ENCODE measurements around the gene PILRB.
"Not testable (repeated sequence)": the region's sequence is repeated elsewhere in the genome, so short reads cannot be mapped to it uniquely, and the experiment has no call there.

PILRB gene

DNA sequence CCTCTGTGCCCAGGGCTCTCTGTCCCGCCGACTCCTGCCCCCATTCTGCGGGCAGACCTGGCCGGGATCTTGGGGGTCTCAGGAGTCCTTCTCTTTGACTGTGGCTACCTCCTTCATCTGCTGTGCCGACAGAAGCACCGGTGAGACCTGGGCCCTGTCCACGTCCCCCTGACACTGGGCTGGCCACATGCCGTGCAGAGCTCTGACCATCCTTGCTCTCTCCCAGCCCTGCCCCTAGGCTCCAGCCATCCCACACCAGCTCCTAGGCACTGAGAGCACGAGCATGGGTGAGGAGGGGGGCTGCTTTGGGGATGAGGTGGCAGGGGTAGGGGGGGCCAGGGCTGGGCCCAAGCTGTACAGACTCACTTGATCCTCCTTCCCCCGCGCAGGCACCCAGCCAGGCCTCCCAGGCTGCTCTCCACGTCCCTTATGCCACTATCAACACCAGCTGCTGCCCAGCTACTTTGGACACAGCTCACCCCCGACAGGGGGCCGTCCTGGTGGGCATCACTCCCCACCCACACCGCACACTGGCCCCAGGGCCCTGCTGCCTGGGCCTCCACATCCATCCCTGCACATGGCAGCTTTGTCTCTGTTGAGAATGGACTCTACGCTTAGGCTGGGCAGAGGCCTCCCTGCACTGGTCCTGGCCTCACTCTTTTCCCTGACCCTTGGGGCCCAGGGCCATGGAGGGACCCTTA is 4.8 kb upstream of the PILRB start:
- Histone ChIP-seq H3K27ac (no peak overlapping the region), H3K36me3 (ENCODE audit: insufficient read depth, low read length) (peaks cover 10% of the 10 kb centered on the region; the same call in 1 of the 2 replicates), H3K9ac (ENCODE audit: insufficient read length) (no peak overlapping the region), H3K9me3 (ENCODE audit: low read depth, low read length) (no peaks in the 10 kb centered on the region), H3K4me3 (no peak overlapping the region)
- TF ChIP-seq POLR2AphosphoS5 (IDR thresholded peaks at IDR 0.05; ENCODE audit: borderline replicate concordance, low read depth, low read length) (no peak), FOXP2 (optimal IDR thresholded peaks at IDR 0.05; ENCODE audit: control extremely low read depth, extremely low read length, insufficient read depth) (no peak), EZH2 (IDR thresholded peaks at IDR 0.05) (no peak)
- DNase-seq (ENCODE audit: low read depth, low spot score) = no peak

DNA sequence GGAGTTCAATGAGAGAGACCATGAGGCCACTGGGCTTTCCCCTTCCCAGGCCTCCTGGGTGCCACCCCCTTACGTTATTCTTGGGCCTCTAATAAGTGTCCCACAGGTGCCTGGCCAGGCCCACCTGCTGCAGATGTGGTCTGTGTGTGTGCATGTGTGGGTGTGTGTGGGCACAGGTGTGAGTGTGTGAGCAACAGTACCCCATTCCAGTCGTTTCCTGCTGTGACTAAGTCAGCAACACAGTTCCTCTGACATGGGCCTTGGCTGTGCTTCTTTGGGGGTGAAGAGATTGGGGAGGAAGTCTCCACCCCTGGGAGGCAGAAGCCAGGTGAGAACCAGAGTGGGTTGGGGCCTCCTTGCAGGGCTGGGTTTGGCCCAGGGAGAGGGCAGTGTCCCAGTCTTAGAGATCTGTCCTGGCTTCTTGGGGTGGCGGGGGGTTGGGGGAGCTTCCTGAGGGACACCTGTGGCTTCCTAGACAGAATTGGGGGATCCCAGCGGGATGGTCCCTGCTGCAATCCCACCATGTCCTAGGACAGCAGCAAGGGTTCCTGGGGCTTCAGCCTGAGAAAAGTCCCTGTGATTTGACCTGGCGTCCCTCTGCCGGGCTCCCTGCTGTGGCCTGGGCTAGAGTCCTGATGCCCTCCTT is 4.1 kb upstream of the PILRB start:
- H3K36me3 ChIP-seq (ENCODE audit: insufficient read depth, low read length) = peaks cover 11% of the 10 kb centered on the region; the same call in 1 of the 2 replicates
- DNase-seq (ENCODE audit: low read depth, low spot score) = no peak
- H3K9ac ChIP-seq (ENCODE audit: insufficient read length) = no peak overlapping the region
- TF ChIP-seq POLR2AphosphoS5 (IDR thresholded peaks at IDR 0.05; ENCODE audit: borderline replicate concordance, low read depth, low read length) = no peak
- TF ChIP-seq EZH2 (IDR thresholded peaks at IDR 0.05) = no peak
- no peak for TF ChIP-seq FOXP2 (optimal IDR thresholded peaks at IDR 0.05; ENCODE audit: control extremely low read depth, extremely low read length, insufficient read depth)
- H3K4me3 ChIP-seq = no peak overlapping the region
- H3K27ac ChIP-seq = no peak overlapping the region
- H3K9me3 ChIP-seq (ENCODE audit: low read depth, low read length) = no peaks in the 10 kb centered on the region

DNA sequence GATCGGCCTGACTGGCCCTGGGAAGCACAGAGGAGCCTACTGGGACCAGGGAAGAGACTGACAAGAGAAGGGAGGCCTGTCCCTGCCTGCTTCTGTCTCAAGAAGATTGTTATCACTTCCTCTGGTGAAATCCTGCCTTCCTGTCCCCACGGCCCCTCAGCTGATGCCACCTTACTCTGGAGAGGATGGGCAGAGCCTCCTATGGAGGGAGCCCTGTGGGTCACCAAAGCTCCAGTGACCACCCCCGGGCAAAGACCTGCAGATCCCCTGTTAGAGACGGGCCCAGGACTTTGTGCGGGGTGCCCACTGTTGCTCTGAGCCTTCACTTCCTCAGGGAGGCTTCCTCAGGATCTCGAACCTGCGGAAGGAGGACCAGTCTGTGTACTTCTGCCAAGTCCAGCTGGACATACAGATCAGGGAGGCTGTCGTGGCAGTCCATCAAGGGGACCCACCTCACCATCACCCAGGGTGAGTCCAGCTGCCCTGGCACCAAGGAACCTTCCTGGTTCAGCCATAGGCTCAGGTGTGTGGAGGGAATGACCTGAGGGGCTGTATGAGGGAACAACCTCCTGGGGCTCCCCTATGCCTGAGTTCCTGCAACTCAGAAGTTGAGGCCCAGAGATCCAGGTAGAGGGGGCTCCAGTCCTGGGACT is 1.4 kb upstream of the PILRB start:
- H3K27ac ChIP-seq = no peak overlapping the region
- H3K4me3 ChIP-seq = no peak overlapping the region
- no peak for TF ChIP-seq EZH2 (IDR thresholded peaks at IDR 0.05)
- no peak for TF ChIP-seq FOXP2 (optimal IDR thresholded peaks at IDR 0.05; ENCODE audit: control extremely low read depth, extremely low read length, insufficient read depth)
- TF ChIP-seq POLR2AphosphoS5 (IDR thresholded peaks at IDR 0.05; ENCODE audit: borderline replicate concordance, low read depth, low read length) = no peak
- H3K9me3 ChIP-seq (ENCODE audit: low read depth, low read length) = no peaks in the 10 kb centered on the region
- no peak overlapping the region for H3K9ac ChIP-seq (ENCODE audit: insufficient read length)
- no peak for DNase-seq (ENCODE audit: low read depth, low spot score)
- H3K36me3 ChIP-seq (ENCODE audit: insufficient read depth, low read length) = peaks cover 28% of the 10 kb centered on the region

DNA sequence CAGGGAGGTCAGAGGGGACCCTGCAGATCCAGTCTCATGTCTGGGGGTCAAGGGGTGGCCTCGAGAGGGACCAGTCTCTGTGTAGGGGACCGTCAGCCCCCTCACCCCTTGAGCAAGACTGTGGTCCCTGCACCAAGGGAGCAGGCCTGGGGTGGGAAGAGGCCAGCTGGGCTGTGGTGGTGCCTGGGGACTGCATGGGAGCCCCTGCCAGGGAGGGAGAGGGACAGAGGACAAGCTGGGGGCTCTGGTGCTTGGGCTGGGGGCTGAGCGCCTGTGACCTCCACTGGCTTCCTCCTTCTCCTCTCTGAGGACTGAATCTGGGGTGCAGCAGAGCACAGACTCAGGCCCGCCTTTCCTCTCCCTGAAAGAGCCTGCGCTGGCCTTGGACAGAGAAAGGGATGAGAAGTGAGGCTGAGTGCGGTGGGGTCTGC is 771 bp upstream of the PILRB start:
- H3K27ac ChIP-seq = no peak overlapping the region
- H3K9me3 ChIP-seq (ENCODE audit: low read depth, low read length) = no peaks in the 10 kb centered on the region
- H3K36me3 ChIP-seq (ENCODE audit: insufficient read depth, low read length) = peaks cover 28% of the 10 kb centered on the region
- H3K9ac ChIP-seq (ENCODE audit: insufficient read length) = no peak overlapping the region
- no peak for TF ChIP-seq POLR2AphosphoS5 (IDR thresholded peaks at IDR 0.05; ENCODE audit: borderline replicate concordance, low read depth, low read length)
- TF ChIP-seq FOXP2 (optimal IDR thresholded peaks at IDR 0.05; ENCODE audit: control extremely low read depth, extremely low read length, insufficient read depth) = no peak
- no peak for TF ChIP-seq EZH2 (IDR thresholded peaks at IDR 0.05)
- DNase-seq (ENCODE audit: low read depth, low spot score) = no peak
- H3K4me3 ChIP-seq = no peak overlapping the region

DNA sequence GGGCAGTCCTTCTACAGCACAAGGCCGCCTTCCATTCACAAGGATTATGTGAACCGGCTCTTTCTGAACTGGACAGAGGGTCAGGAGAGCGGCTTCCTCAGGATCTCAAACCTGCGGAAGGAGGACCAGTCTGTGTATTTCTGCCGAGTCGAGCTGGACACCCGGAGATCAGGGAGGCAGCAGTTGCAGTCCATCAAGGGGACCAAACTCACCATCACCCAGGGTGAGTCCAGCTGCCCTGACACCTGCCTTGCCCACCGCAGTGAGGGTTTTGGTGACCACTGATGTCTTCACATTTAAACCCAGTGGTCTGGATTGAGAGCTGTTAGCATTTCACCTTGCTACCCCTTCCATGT is 918 bp downstream of the PILRB start:
- DNase-seq (ENCODE audit: low read depth, low spot score) = no peak
- Histone ChIP-seq H3K36me3 (ENCODE audit: insufficient read depth, low read length) (peaks cover 28% of the 10 kb centered on the region), H3K4me3 (no peak overlapping the region), H3K9ac (ENCODE audit: insufficient read length) (no peak overlapping the region), H3K27ac (no peak overlapping the region), H3K9me3 (ENCODE audit: low read depth, low read length) (no peaks in the 10 kb centered on the region)
- TF ChIP-seq FOXP2 (optimal IDR thresholded peaks at IDR 0.05; ENCODE audit: control extremely low read depth, extremely low read length, insufficient read depth) (no peak), POLR2AphosphoS5 (IDR thresholded peaks at IDR 0.05; ENCODE audit: borderline replicate concordance, low read depth, low read length) (no peak), EZH2 (IDR thresholded peaks at IDR 0.05) (no peak)

DNA sequence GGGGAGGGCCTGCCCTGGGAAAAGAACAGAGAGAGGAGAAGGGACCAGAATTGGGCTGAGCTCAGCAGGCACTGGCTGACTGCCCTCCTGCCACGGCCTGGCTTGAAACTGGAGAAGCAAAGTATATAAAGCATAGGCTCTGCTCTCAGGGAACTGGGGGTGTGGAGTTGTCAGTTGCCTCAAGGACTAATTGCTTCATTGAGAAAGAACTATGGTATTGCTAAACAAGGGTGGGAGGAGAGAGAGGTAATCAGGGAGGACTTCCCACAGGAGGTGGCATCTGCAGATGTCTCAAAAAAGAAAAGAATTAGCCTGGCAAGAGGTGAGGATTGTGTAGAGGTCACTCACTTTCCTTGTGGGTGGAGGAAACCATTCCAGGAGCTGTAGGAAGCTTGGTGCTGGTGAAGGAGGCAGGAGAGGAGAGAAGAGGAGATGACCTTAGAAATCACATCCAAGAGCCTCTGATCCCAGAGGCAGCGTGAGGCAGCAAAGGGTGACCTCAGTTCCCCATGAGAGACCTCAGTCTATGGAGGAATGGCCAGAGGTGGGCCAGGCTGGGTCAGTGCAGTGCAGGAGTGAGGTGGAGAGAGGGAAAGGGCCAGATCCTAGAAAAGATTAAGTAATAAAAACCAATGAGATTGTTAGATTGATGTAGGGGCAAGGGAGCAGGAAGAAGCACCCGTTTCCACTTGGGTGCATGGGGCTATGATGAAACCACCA is 2.4 kb downstream of the PILRB start:
- H3K9ac ChIP-seq (ENCODE audit: insufficient read length) = no peak overlapping the region
- DNase-seq (ENCODE audit: low read depth, low spot score) = no peak

DNA sequence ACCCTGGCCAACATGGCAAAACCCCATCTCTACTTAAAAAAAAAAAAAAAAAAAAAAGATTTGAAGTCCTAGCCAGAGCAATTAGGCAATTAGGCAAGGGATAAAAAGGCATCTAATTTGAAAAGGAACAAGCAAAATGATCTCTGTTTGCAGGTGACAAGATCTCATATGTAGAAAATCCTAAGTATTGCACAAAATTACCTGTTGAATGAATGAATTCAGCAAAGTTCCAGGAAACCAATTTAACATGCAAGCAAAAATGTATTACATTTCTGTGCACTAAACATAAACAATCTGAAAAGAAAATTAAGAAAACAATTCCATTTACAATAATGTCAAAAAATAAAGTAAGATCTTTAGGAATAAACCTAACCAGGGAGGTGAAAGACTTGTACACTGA is 5.2 kb downstream of the PILRB start:
- H3K9me3 ChIP-seq (ENCODE audit: low read depth, low read length) = no peaks in the 10 kb centered on the region
- H3K4me3 ChIP-seq = no peak overlapping the region
- TF ChIP-seq FOXP2 (optimal IDR thresholded peaks at IDR 0.05; ENCODE audit: control extremely low read depth, extremely low read length, insufficient read depth) = no peak
- TF ChIP-seq EZH2 (IDR thresholded peaks at IDR 0.05) = no peak
- no peak for TF ChIP-seq POLR2AphosphoS5 (IDR thresholded peaks at IDR 0.05; ENCODE audit: borderline replicate concordance, low read depth, low read length)
- no peak overlapping the region for H3K27ac ChIP-seq
- peaks cover 25% of the 10 kb centered on the region for H3K36me3 ChIP-seq (ENCODE audit: insufficient read depth, low read length)
- H3K9ac ChIP-seq (ENCODE audit: insufficient read length) = no peak overlapping the region
- DNase-seq (ENCODE audit: low read depth, low spot score) = no peak

More for the DNA sequence above, 2.4 kb downstream of the PILRB start:
- TF ChIP-seq EZH2 (IDR thresholded peaks at IDR 0.05) (no peak), FOXP2 (optimal IDR thresholded peaks at IDR 0.05; ENCODE audit: control extremely low read depth, extremely low read length, insufficient read depth) (no peak), POLR2AphosphoS5 (IDR thresholded peaks at IDR 0.05; ENCODE audit: borderline replicate concordance, low read depth, low read length) (no peak)
- Histone ChIP-seq H3K36me3 (ENCODE audit: insufficient read depth, low read length) (peaks cover 28% of the 10 kb centered on the region), H3K4me3 (no peak overlapping the region), H3K27ac (no peak overlapping the region), H3K9me3 (ENCODE audit: low read depth, low read length) (no peaks in the 10 kb centered on the region)

DNA sequence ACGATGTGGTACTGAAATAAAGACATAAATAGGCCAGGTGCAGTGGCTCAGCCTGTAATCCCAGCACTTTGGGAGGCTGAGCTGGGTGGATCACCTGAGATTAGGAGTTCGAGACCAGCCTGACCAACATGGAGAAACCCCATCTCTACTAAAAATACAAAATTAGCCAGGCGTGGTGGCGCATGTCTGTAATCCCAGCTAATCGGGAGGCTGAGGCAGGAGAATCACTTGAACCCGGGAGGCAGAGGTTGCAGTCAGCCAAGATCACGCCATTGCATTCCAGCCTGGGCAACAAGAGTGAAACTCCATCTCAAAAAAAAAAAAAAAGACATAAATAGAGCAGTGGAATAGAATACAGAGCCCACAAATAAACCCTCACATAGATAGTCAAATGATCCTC is 5.9 kb downstream of the PILRB start:
- not testable (repeated sequence) for DNase-seq (ENCODE audit: low read depth, low spot score); H3K9me3 ChIP-seq (ENCODE audit: low read depth, low read length); H3K9ac ChIP-seq (ENCODE audit: insufficient read length); H3K27ac ChIP-seq; H3K4me3 ChIP-seq
- peaks cover 24% of the 10 kb centered on the region for H3K36me3 ChIP-seq (ENCODE audit: insufficient read depth, low read length)
